Glomerular endothelial cell (primary cell): ENCODE measurements around the gene WNK4. TPM values are rescaled to one million over a fixed set of nuclear protein-coding genes. Genes with fewer than 3 reads are reported as not detected.

Experiments used
- DNase-seq: peaks from one replicate; pipeline ENCODE4 v3.0.0-alpha.2; 2011; ENCODE audit warnings: low read depth, low spot score; ENCODE audit errors: extremely low read depth
- total RNA-seq: library from RNA; depleted of rRNA; stranded (reverse); fragments of >200 nt; gene quantifications from 2 replicates; pipeline ENCODE4 v1.2.3, GENCODE V29; 2015

WNK4 gene
- total RNA-seq, 1 donor from 2014 or later, result 10.4 TPM

DNA sequence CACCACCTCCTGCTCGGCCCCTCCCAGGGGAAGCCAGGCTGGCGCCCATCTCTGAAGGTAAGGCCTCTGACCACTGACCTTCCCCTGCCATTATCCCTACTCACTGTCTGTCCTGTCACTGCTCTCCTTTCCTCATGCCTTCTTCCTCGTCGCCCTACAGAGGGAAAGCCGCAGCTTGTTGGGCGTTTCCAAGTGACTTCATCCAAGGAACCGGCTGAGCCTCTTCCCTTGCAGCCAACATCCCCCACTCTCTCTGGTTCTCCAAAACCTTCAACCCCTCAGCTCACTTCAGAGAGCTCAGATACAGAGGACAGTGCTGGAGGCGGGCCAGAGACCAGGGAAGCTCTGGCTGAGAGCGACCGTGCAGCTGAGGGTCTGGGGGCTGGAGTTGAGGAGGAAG, 15.1 kb downstream of the WNK4 start:
- DNase-seq, result no peak

- no peak for DNase-seq
Measured at GRCh38 chr17:42796066-42796758, 15.8 kb downstream of the WNK4 start.

DNA sequence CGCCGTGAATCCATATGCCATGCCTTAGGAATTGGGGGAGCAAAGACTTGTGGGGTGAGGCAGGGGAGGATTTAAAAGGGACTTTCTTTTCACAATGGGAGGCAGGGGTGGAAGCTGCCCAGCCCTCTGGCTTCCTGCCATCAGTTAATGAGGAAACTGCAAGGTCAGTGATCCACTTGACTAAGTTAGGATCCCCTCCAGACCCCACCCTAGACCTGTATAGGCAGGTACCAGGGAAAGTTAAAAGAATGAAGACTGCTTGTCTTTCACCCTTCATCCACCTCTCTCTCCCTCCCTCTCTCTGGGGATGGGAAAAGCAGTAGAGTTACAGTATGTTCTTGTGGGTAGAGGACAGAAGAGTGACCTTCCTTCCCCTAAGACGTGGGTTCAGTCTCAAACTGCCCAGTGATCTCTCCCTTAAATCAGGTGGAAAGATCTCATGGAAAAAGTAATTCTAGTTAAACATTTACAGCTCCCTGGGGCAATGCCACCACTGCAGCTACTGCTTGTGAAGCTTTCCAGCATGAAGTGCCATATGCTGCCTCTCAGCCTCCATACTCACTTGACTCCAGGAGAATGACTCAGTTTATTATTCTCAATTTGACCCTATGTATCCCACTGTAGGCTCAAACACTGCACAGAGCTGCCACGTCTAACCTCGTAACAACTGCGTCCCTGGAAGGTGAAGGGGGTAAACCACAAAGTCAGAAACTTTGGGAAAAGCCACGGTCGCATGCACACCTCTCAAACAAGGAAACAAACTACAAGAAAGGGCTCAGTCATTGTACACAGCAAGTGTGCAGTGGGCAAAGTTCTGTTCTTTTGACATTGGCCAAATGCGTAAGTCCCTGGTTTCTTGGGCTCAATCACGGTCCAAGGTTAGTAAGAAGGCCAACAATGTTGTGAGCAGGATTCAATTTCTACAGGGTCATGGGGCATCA, 16.9 kb downstream of the WNK4 start:
- DNase-seq, result no peak

DNA sequence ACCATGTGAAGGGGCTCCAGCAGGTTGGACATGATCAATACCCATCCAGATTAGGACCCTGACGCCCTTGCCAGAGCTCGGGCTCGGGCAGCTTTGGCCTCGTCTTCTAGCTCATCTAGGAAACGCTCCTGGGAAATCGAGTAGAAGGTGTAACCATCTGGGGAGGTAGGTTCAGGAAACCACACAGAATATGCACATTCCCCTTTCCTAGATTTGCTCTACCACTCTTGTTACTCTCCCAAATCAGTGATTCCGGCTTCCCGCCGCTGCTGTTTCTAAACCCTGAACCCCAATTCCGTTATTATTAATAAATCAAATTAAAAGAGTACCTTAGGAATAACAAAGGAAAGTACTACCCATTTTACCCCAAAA, 17.6 kb downstream of the WNK4 start:
- DNase-seq, result no peak

DNA sequence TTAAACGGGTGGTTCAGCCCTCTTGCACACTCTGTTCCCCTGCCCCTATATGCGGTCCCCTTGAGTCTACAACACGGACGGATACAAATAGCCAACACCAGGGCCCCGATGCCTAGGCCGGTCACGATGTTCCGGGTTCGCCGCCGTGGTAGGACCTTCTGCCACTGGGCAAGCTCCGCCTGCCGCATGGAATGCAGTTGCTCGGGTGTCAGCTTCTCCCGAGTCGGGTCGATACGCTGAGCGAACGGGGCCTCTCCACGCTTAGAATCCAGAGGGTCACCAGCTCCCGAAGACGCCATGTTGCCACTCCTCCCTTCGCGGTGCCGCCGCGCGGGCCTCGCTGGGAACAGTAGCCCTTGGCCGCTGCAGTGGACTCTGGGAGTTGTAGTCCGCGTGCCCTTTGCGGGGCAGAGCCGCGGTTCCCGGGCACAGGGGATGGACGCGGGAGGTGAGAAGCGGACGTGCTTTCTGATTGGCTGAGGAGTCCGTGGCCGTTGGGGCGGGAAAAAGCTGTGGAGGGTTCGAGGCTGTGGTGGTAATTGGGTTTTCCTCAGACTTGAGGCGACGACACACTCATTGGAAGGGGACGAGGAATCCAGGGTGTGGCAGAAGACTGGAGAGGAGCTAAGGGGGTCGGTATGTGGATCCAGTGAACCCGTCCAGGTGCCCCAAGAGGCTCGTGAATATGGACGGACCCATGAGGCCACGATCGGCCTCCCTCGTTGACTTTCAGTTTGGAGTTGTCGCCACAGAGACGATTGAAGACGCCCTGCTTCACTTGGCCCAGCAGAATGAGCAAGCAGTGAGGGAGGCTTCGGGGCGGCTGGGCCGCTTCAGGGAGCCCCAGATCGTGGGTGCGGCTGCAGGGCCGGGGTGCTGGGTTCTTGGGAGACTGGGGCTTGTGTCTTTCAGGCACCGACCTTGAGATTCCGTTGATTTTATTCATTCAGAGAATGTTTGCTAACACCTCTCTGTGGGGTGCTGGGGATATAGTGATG, 18.3 kb downstream of the WNK4 start, which contains the start of the genes CNTD1 and COA3:
Gene CNTD1 (plus strand): TSS at position 479 of the 998 bp plus-strand sequence. CDS start 207 bp downstream, at position 686.
Gene COA3 (minus strand): TSS at position 322 of the 998 bp plus-strand sequence. CDS start 23 bp downstream, at position 299.
- DNase-seq, result no peak

- DNase-seq, result no peak
Measured at GRCh38 chr17:42803074-42803883, 22.9 kb downstream of the WNK4 start.

DNA sequence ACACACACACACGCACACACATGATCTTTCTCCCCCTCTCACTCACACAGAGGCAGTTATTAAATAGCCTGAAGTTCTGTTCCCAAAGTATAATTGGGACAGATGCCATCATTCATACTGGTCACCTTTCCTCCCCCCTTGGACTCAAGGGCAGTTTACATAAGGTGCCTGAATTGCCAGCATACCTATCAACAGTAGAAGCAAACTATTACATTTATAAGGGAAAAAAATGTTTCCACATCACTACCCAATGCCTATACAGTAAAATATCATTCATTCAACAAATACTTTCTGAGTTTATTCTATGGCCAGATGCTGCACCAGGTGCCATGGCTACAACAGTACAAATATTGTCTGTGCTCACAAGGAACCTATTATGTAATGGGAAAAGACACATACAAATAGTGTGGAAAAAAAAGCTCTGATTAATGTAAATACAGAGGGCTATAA, 24.5 kb downstream of the WNK4 start:
- DNase-seq, result no peak

- DNase-seq, result no peak
Measured at GRCh38 chr17:42806249-42806648, 25.8 kb downstream of the WNK4 start.

GRCh38 chr17:42809250-42809649, 28.8 kb downstream of the WNK4 start:
- no peak for DNase-seq

GRCh38 chr17:42814633-42815399, 34.4 kb downstream of the WNK4 start:
- DNase-seq, result peak; percentile 77

GRCh38 chr17:42817866-42818265, 37.5 kb downstream of the WNK4 start:
- DNase-seq, result no peak

DNA sequence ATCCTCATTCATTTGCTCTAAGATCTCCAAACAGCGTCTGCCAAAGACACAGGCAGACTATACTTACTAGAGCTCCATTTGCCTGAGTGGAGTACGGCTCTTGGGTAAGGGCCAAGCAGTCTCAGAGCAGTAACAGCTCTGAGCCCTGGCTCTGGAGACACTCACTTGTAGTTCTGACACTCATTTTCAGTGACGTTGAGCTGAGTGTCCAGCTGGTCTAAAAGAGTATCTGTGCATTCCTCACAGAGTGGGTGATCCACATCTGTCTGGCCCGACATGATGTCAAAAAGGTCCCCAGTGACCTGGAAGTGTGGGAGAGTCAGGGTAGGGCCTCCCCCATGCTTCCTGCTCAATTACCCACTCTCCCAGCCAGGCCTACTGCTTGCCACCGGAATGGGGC, 38.0 kb downstream of the WNK4 start:
- DNase-seq, result no peak

DNA sequence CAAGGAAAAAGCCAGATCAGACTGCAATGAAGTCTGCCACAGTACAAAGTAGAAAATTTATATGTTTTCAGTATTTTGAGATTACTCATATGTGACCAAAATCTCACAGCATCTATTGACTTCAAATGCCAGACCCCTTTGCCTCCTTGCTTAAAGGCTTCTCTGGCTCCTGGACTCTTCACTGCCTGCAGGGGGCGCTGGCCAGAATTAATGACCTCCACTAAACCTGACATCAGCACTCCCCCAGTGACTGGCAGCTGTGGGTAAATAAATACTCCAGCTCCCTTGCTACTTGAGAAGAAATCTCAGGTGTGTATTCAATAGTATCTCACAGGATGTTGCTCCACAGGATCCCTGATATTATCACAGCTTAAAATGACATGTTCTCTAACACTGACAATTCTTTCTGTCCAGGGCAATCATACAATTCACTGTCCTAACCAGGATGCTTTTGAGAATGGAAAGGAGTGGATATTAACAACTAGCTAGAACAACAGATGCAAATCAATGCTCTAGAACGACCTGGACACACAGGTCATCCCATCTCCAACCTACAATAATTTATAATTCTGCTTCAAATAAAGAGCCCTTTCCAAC, 39.6 kb downstream of the WNK4 start:
- DNase-seq, result no peak

DNA sequence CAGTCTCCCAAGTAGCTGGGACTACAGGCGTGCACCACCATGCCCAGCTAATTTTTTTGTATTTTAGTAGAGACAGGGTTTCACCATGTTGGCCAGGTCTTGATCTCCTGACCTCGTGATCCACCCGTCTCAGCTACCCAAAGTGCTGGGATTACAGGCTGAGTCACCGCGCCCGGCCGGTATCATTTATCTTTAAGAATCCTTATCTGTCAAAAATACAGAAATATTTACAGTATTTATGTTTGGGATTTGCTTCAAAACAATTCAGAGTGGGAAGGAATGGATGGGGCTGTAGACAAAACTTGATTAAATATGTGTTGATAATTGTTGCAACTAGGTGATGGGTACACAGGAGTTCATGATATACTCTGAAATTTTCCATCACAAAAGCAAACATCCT, 40.8 kb downstream of the WNK4 start:
- no peak for DNase-seq

GRCh38 chr17:42827472-42827871, 47.1 kb downstream of the WNK4 start:
- DNase-seq, result no peak

DNA sequence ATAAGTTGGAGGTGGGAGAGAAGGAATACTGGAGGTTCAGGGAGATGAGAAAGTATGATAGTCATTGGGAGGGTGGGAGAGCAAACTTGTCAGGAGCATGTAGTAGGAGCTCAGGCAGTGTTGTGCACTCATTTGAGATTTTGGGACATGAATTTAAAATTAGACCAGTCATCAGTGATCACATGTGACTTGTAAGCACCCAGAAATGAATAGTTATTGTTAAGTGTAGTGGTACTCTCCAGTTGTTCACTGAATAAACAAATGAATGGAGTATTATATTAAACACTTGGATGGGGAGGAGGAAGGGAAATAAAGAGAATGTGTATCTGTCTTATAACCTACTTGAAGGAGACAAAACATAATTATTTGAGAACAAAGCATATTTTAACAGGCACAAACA, 50.6 kb downstream of the WNK4 start:
- DNase-seq, result no peak

- no peak for DNase-seq
Measured at GRCh38 chr17:42832213-42832933, 52.0 kb downstream of the WNK4 start.
